Measurements from ENCODE around the gene ABITRAM.

The ABITRAM gene

GRCh38 chr9:108972186-108972585 is 38.0 kb downstream of the ABITRAM start:
- Histone ChIP-seq H3K9ac (ENCODE audit: low read length) (no peak overlapping the region), H2AFZ (ENCODE audit: low read depth, low read length) (no peak overlapping the region), H3K9me3 (ENCODE audit: insufficient read depth, low read length) (peaks cover 8% of the 10 kb centered on the region; the same call in 1 of the 2 replicates), H3K4me1 (ENCODE audit: low read length) (no peaks in the 10 kb centered on the region), H3K27me3 (ENCODE audit: low read depth, low read length) (no peaks in the 10 kb centered on the region), H3K36me3 (replicated peaks; ENCODE audit: low read depth, low read length) (peaks cover 26% of the 10 kb centered on the region), H4K20me1 (ENCODE audit: insufficient read depth, low read length) (no peaks in the 10 kb centered on the region), H3K79me2 (ENCODE audit: low read length) (no peaks in the 10 kb centered on the region), H3K27ac (ENCODE audit: low read length) (no peak overlapping the region), H3K4me3 (ENCODE audit: low read length) (no peak overlapping the region), H3K4me2 (ENCODE audit: low read length) (no peak overlapping the region)
- no peak for TF ChIP-seq EZH2phosphoT487 (IDR thresholded peaks at IDR 0.05; ENCODE audit: low read depth)
- TF ChIP-seq CTCF (IDR thresholded peaks at IDR 0.05; ENCODE audit: low read depth, low read length), result no peak

GRCh38 chr9:108972626-108973209 is 38.5 kb downstream of the ABITRAM start:
- Histone ChIP-seq H2AFZ (ENCODE audit: low read depth, low read length) (no peak overlapping the region), H3K27ac (ENCODE audit: low read length) (no peak overlapping the region), H3K9ac (ENCODE audit: low read length) (no peak overlapping the region), H3K36me3 (replicated peaks; ENCODE audit: low read depth, low read length) (peaks cover 26% of the 10 kb centered on the region), H3K4me3 (ENCODE audit: low read length) (no peak overlapping the region), H4K20me1 (ENCODE audit: insufficient read depth, low read length) (no peaks in the 10 kb centered on the region), H3K79me2 (ENCODE audit: low read length) (no peaks in the 10 kb centered on the region), H3K27me3 (ENCODE audit: low read depth, low read length) (no peaks in the 10 kb centered on the region), H3K9me3 (ENCODE audit: insufficient read depth, low read length) (peaks cover 8% of the 10 kb centered on the region; the same call in 1 of the 2 replicates), H3K4me2 (ENCODE audit: low read length) (no peak overlapping the region), H3K4me1 (ENCODE audit: low read length) (no peaks in the 10 kb centered on the region)
- TF ChIP-seq CTCF (IDR thresholded peaks at IDR 0.05; ENCODE audit: low read depth, low read length) (no peak), EZH2phosphoT487 (IDR thresholded peaks at IDR 0.05; ENCODE audit: low read depth) (no peak)

- Histone ChIP-seq H3K4me1 (ENCODE audit: low read length) (no peaks in the 10 kb centered on the region), H3K27me3 (ENCODE audit: low read depth, low read length) (no peaks in the 10 kb centered on the region), H3K9me3 (ENCODE audit: insufficient read depth, low read length) (peaks cover 8% of the 10 kb centered on the region; the same call in 1 of the 2 replicates), H3K36me3 (replicated peaks; ENCODE audit: low read depth, low read length) (peaks cover 28% of the 10 kb centered on the region), H3K79me2 (ENCODE audit: low read length) (no peaks in the 10 kb centered on the region), H2AFZ (ENCODE audit: low read depth, low read length) (no peak overlapping the region), H3K27ac (ENCODE audit: low read length) (no peak overlapping the region), H4K20me1 (ENCODE audit: insufficient read depth, low read length) (no peaks in the 10 kb centered on the region), H3K4me3 (ENCODE audit: low read length) (no peak overlapping the region), H3K4me2 (ENCODE audit: low read length) (no peak overlapping the region), H3K9ac (ENCODE audit: low read length) (no peak overlapping the region)
- no peak for TF ChIP-seq EZH2phosphoT487 (IDR thresholded peaks at IDR 0.05; ENCODE audit: low read depth)
- TF ChIP-seq CTCF (IDR thresholded peaks at IDR 0.05; ENCODE audit: low read depth, low read length), result no peak
These were observed 39.7 kb downstream of the ABITRAM start for GRCh38 chr9:108973895-108974294.

- no peak overlapping the region for H3K27ac ChIP-seq (ENCODE audit: low read length)
- peaks cover 2% of the 10 kb centered on the region for H3K36me3 ChIP-seq (replicated peaks; ENCODE audit: low read depth, low read length)
- no peaks in the 10 kb centered on the region for H3K79me2 ChIP-seq (ENCODE audit: low read length)
- no peak for TF ChIP-seq EZH2phosphoT487 (IDR thresholded peaks at IDR 0.05; ENCODE audit: low read depth)
- no peak for TF ChIP-seq CTCF (IDR thresholded peaks at IDR 0.05; ENCODE audit: low read depth, low read length)
- no peak overlapping the region for H3K4me2 ChIP-seq (ENCODE audit: low read length)
- no peaks in the 10 kb centered on the region for H3K4me1 ChIP-seq (ENCODE audit: low read length)
- no peak overlapping the region for H2AFZ ChIP-seq (ENCODE audit: low read depth, low read length)
- H3K9ac ChIP-seq (ENCODE audit: low read length), result no peak overlapping the region
- H3K27me3 ChIP-seq (ENCODE audit: low read depth, low read length), result no peaks in the 10 kb centered on the region
- H4K20me1 ChIP-seq (ENCODE audit: insufficient read depth, low read length), result no peaks in the 10 kb centered on the region
- H3K4me3 ChIP-seq (ENCODE audit: low read length), result no peak overlapping the region
- H3K9me3 ChIP-seq (ENCODE audit: insufficient read depth, low read length), result no peaks in the 10 kb centered on the region
These were observed 44.0 kb downstream of the ABITRAM start for GRCh38 chr9:108978205-108978604.
